Measurements from ENCODE around the gene GAS2L1.

Gene GAS2L1

GRCh38 chr22:29260601-29261315 lies 45.7 kb upstream of the GAS2L1 start:
- Histone ChIP-seq H3K27me3 (no peaks in the 10 kb centered on the region), H3K4me3 (ENCODE audit: low read depth in 1 of 2, low read length in 1 of 2) (no peak overlapping the region), H3K27ac (no peak overlapping the region), H3K36me3 (peaks cover 7% of the 10 kb centered on the region), H3K4me1 (ENCODE audit: control insufficient read depth in 1 of 2, insufficient read depth in 1 of 2, low read depth in 1 of 2, low read length in 1 of 2) (no peaks in the 10 kb centered on the region), H3K9me3 (no peaks in the 10 kb centered on the region)
- TF ChIP-seq CTCF (IDR thresholded peaks at IDR 0.05): no peak

- Histone ChIP-seq H3K9me3 (no peaks in the 10 kb centered on the region), H3K27ac (no peak overlapping the region), H3K27me3 (no peaks in the 10 kb centered on the region), H3K36me3 (peaks cover 7% of the 10 kb centered on the region), H3K4me1 (ENCODE audit: control insufficient read depth in 1 of 2, insufficient read depth in 1 of 2, low read depth in 1 of 2, low read length in 1 of 2) (peaks cover 12 to 16% of the 10 kb centered on the region in 2 experiments), H3K4me3 (ENCODE audit: low read depth in 1 of 2, low read length in 1 of 2) (no peak overlapping the region)
- no peak for TF ChIP-seq CTCF (IDR thresholded peaks at IDR 0.05)
Observed at GRCh38 chr22:29263791-29264276, 42.6 kb upstream of the GAS2L1 start.

- Histone ChIP-seq H3K36me3 (peaks cover 4% of the 10 kb centered on the region), H3K4me1 (ENCODE audit: control insufficient read depth in 1 of 2, insufficient read depth in 1 of 2, low read depth in 1 of 2, low read length in 1 of 2) (peaks cover 26 to 30% of the 10 kb centered on the region in 2 experiments), H3K4me3 (ENCODE audit: low read depth in 1 of 2, low read length in 1 of 2) (no peak overlapping the region), H3K27me3 (no peaks in the 10 kb centered on the region), H3K27ac (no peak overlapping the region), H3K9me3 (no peaks in the 10 kb centered on the region)
- no peak for TF ChIP-seq CTCF (IDR thresholded peaks at IDR 0.05)
Observed at GRCh38 chr22:29265305-29265704, 41.1 kb upstream of the GAS2L1 start.

DNA sequence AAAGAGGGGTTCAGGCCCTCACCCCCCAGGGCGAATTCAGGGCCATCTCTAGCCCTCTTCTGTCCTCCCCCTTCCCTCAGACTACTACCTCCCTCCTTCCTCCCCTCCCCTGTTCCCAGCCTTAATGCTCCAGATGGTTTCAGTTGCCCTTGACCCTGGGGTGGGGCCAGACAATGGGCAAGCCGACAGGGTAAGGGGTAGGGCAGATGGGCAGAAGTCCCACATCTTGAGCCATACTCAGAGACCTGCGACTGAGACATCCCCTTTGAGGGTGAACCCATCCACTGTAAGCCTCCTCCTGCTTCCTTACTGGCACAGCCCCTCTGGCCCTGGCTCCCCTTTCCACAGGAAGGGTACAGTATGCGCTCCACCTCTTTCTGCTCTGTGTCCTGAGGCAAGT lies 40.5 kb upstream of the GAS2L1 start:
- H3K36me3 ChIP-seq: peaks cover 7% of the 10 kb centered on the region
- H3K4me1 ChIP-seq (ENCODE audit: control insufficient read depth in 1 of 2, insufficient read depth in 1 of 2, low read depth in 1 of 2, low read length in 1 of 2): peaks cover 32 to 37% of the 10 kb centered on the region in 2 experiments
- TF ChIP-seq CTCF (IDR thresholded peaks at IDR 0.05): no peak
- no peaks in the 10 kb centered on the region for H3K9me3 ChIP-seq
- no peak overlapping the region for H3K4me3 ChIP-seq (ENCODE audit: low read depth in 1 of 2, low read length in 1 of 2)
- no peak overlapping the region for H3K27ac ChIP-seq
- no peaks in the 10 kb centered on the region for H3K27me3 ChIP-seq

DNA sequence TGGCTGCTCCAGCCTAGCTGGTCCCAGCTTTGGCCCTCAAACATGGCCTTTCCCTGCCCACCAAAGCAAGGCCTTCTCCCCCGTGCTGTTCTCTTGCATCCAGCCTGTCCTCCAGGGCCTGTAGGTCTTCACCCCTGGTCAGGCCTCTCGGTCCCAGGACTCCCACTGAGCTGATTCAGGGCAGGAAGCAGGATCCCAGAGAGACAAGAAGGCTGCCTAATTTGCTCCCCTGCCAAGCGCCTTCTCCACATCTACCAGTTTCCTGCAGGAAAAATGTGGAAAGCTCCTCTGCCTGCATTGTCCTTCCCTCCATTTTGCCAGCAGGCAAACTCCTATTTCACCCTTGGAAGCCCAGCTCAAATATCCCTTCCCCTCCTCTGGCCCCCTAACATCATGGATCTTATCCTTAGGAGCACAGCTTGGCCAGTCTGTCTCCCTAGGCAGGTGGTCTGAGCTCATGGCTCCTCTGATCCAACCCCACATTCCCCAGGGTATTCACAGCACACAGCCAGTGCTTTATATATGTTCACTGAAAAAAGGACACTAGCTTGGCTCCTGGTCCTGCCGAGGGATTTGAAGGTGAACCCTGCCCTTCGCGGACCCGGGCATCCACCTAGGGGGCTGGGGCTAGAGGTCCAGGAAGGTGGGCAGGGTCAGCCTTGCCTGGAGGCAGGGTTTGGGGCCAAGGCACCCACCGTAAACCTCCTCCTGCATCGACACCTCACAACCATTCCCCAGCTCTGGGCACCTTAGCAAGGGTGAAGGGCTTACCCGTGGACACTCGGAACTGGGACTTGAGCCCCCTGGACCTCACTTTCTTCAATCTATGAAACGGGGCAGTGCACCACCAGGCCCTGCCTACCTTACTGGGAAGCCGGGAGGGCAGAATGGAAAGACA lies 39.6 kb upstream of the GAS2L1 start:
- Histone ChIP-seq H3K4me1 (ENCODE audit: control insufficient read depth in 1 of 2, insufficient read depth in 1 of 2, low read depth in 1 of 2, low read length in 1 of 2) (peaks cover 37 to 38% of the 10 kb centered on the region in 2 experiments), H3K36me3 (peaks cover 10% of the 10 kb centered on the region), H3K27me3 (no peaks in the 10 kb centered on the region), H3K27ac (peak overlapping the region; percentile 98), H3K4me3 (ENCODE audit: low read depth in 1 of 2, low read length in 1 of 2) (peak overlapping the region; percentile 93 to 99), H3K9me3 (no peaks in the 10 kb centered on the region)
- TF ChIP-seq CTCF (IDR thresholded peaks at IDR 0.05): no peak
